GM12878 (cell line): ENCODE data around the gene ARL10.

Experiments
- BRCA1 ChIP-seq: IDR thresholded peaks from 2 replicates; pipeline ENCODE4 v1.6.1; 2011; ENCODE audit warnings: low read depth, low read length, improper control_type of control experiment
- CTCF ChIP-seq, 3 experiments: IDR thresholded peaks in 2 of 3; conservative IDR thresholded peaks in 1 of 3; 2 replicates each; pipeline ENCODE4 v1.5.1; 2011; ENCODE audit warnings: low read depth in 3 of 3, low read length in 3 of 3, mild to moderate bottlenecking in 3 of 3, control low read depth in 2 of 3, moderate library complexity in 2 of 3, inconsistent platforms in 1 of 3, mixed read lengths in 1 of 3; ENCODE audit not compliant: control insufficient read depth in 2 of 3, insufficient read depth in 1 of 3; ENCODE audit errors: extremely low read depth in 1 of 3
- CUX1 ChIP-seq: IDR thresholded peaks from 2 replicates; pipeline ENCODE4 v1.6.1; 2012; ENCODE audit warnings: improper control_type of control experiment, low read depth, low read length; ENCODE audit not compliant: insufficient replicate concordance
- KAT2A ChIP-seq: conservative IDR thresholded peaks from 2 replicates; pipeline ENCODE4 v1.6.1; 2011; ENCODE audit warnings: low read depth, low read length; ENCODE audit not compliant: control insufficient read depth
- SMC3 ChIP-seq: IDR thresholded peaks from 2 replicates; pipeline ENCODE4 v1.6.1; 2011; ENCODE audit warnings: low read length, improper control_type of control experiment, borderline replicate concordance
- TAF1 ChIP-seq: IDR thresholded peaks from 2 replicates; pipeline ENCODE4 v1.6.1; 2011; ENCODE audit warnings: mild to moderate bottlenecking, low read depth, low read length, borderline replicate concordance
- YY1 ChIP-seq: IDR thresholded peaks from 2 replicates; pipeline ENCODE4 v1.6.1; 2011; ENCODE audit warnings: low read depth, mild to moderate bottlenecking, low read length
- ZZZ3 ChIP-seq: IDR thresholded peaks from 2 replicates; pipeline ENCODE4 v1.6.1; 2011; ENCODE audit warnings: low read depth; ENCODE audit not compliant: control insufficient read depth, insufficient read length

- TF ChIP-seq CTCF (IDR thresholded peaks at IDR 0.05 in 2 of 3, conservative IDR thresholded peaks at IDR 0.05 in 1 of 3; ENCODE audit: control insufficient read depth in 2 of 3, extremely low read depth in 1 of 3, insufficient read depth in 1 of 3, low read depth in 3 of 3, low read length in 3 of 3) = no peak
- TF ChIP-seq BRCA1 = no peak
- no peak for TF ChIP-seq TAF1
- no peak for TF ChIP-seq YY1
- no peak for TF ChIP-seq ZZZ3
- no peak for TF ChIP-seq SMC3
- TF ChIP-seq CUX1 = no peak
- TF ChIP-seq KAT2A = no peak
Observed at GRCh38 chr5:176387384-176387925, 22.2 kb downstream of the ARL10 start.
